A673 (cell line): ENCODE data around the gene BORCS6.

Experiments used
- EZH2 ChIP-seq: fragments of 200-600 bp; sonication (generic); IDR thresholded peaks from 2 replicates; pipeline ENCODE4 v1.6.1; 2017; ENCODE audit warnings: borderline replicate concordance, low read depth, mild to moderate bottlenecking, mixed read lengths, antibody characterized with exemption, low read length; ENCODE audit not compliant: poor library complexity, severe bottlenecking
- TF ChIP-seq, protein P1 (sequence below): fragments of 300-800, 200-600 bp; sonication (generic); conservative IDR thresholded peaks from 2 replicates; pipeline ENCODE4 v1.5.1; 2017; ENCODE audit warnings: low read depth, mild to moderate bottlenecking, antibody characterized with exemption, low read length, moderate library complexity, mixed read lengths

- TF ChIP-seq EZH2 = no peak
- TF ChIP-seq, protein P1, sequence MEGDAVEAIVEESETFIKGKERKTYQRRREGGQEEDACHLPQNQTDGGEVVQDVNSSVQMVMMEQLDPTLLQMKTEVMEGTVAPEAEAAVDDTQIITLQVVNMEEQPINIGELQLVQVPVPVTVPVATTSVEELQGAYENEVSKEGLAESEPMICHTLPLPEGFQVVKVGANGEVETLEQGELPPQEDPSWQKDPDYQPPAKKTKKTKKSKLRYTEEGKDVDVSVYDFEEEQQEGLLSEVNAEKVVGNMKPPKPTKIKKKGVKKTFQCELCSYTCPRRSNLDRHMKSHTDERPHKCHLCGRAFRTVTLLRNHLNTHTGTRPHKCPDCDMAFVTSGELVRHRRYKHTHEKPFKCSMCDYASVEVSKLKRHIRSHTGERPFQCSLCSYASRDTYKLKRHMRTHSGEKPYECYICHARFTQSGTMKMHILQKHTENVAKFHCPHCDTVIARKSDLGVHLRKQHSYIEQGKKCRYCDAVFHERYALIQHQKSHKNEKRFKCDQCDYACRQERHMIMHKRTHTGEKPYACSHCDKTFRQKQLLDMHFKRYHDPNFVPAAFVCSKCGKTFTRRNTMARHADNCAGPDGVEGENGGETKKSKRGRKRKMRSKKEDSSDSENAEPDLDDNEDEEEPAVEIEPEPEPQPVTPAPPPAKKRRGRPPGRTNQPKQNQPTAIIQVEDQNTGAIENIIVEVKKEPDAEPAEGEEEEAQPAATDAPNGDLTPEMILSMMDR = no peak
Observed at GRCh38 chr17:8173871-8174322, 16.1 kb downstream of the BORCS6 start.
